GM23338 (cell line): ENCODE results near the gene RIMS4.

Experiments
- CREB1 ChIP-seq: fragments of 250-450 bp; sonication (Bioruptor Pico); IDR thresholded peaks from 2 replicates; pipeline ENCODE4 v1.5.0; 2020; ENCODE audit warnings: low read depth, mild to moderate bottlenecking, moderate library complexity
- ETS1 ChIP-seq: IDR thresholded peaks from 2 replicates; pipeline ENCODE4 v1.6.1; 2016; ENCODE audit warnings: antibody characterized with exemption
- EZH2 ChIP-seq: fragments of 200-600 bp; sonication (generic); IDR thresholded peaks from one replicate; pipeline ENCODE4 v1.8.0; 2017; ENCODE audit warnings: antibody characterized with exemption, mild to moderate bottlenecking, low read depth; ENCODE audit not compliant: unreplicated experiment
- EZH2phosphoT487 ChIP-seq: fragments of 200-600 bp; sonication (generic); IDR thresholded peaks from one replicate; pipeline ENCODE4 v1.8.1; 2018; ENCODE audit warnings: antibody characterized with exemption; ENCODE audit not compliant: unreplicated experiment
- JUNB ChIP-seq: IDR thresholded peaks from one replicate; pipeline ENCODE4 v1.6.1; 2016; ENCODE audit warnings: antibody characterized with exemption; ENCODE audit not compliant: unreplicated experiment
- NANOG ChIP-seq: IDR thresholded peaks from 2 replicates; pipeline ENCODE4 v1.6.1; 2016; ENCODE audit warnings: antibody characterized with exemption, borderline replicate concordance
- POLR2AphosphoS5 ChIP-seq: IDR thresholded peaks from 2 replicates; pipeline ENCODE4 v1.6.1; 2016; ENCODE audit warnings: antibody characterized with exemption, low read depth
- STAT1 ChIP-seq: IDR thresholded peaks from one replicate; pipeline ENCODE4 v1.6.1; 2016; ENCODE audit warnings: antibody characterized with exemption; ENCODE audit not compliant: unreplicated experiment
- ZNF114 ChIP-seq: fragments of 250-450 bp; sonication (Bioruptor Pico); IDR thresholded peaks from 2 replicates; pipeline ENCODE4 v1.5.0; 2020; ENCODE audit warnings: mild to moderate bottlenecking, moderate library complexity
- ZNF331 ChIP-seq: fragments of 250-450 bp; sonication (Bioruptor Pico); IDR thresholded peaks from 2 replicates; pipeline ENCODE4 v1.5.0; 2020; ENCODE audit warnings: low read depth, mild to moderate bottlenecking, moderate library complexity
- TF ChIP-seq, protein P1 (sequence below), 2 experiments: fragments of 200-600 bp in 1 of 2; sonication (generic) in 1 of 2; conservative IDR thresholded peaks; 2 replicates each; pipeline versions ENCODE4 v1.5.1 to v1.6.1; 2016 to 2017; ENCODE audit warnings: antibody characterized with exemption in 2 of 2, low read depth in 2 of 2, mild to moderate bottlenecking in 2 of 2, moderate library complexity in 1 of 2
- TF ChIP-seq, protein P2 (sequence below): IDR thresholded peaks from one replicate; pipeline ENCODE4 v1.6.1; 2018; ENCODE audit warnings: antibody characterized with exemption; ENCODE audit not compliant: unreplicated experiment

DNA sequence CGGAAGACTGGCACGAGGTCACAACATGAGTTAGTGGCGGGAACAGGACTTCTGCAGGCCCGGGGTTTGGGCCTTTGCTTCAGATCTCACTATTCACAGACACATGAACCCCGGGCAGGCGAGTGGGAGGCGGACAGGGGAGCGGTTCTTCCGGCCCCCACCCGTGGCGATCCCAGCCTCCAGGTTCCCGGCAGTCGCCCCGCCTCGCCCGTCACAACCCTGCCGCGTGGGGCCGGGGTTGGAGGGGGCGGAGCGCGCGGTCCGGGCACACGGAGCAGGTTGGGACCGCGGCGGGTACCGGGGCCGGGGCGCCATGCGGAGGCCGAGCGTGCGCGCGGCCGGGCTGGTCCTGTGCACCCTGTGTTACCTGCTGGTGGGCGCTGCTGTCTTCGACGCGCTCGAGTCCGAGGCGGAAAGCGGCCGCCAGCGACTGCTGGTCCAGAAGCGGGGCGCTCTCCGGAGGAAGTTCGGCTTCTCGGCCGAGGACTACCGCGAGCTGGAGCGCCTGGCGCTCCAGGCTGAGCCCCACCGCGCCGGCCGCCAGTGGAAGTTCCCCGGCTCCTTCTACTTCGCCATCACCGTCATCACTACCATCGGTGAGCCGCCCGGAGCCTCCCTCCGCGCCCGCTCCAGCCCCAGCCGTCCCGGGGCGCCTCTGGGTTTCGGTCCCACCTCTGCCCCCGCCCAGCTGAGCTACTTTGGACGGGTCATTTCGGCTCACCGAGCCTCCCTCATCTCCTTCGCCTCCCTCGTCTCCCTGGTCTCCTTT is 64.6 kb downstream of the RIMS4 start, which contains the start of gene KCNK15:
- TF ChIP-seq EZH2 (no peak), POLR2AphosphoS5 (no peak), ZNF331 (CRISPR knock-in tag) (no peak), EZH2phosphoT487 (no peak), CREB1 (CRISPR knock-in tag) (no peak), NANOG (no peak), STAT1 (no peak), ZNF114 (CRISPR knock-in tag) (no peak), ETS1 (no peak), JUNB (no peak)
- TF ChIP-seq, protein P1, sequence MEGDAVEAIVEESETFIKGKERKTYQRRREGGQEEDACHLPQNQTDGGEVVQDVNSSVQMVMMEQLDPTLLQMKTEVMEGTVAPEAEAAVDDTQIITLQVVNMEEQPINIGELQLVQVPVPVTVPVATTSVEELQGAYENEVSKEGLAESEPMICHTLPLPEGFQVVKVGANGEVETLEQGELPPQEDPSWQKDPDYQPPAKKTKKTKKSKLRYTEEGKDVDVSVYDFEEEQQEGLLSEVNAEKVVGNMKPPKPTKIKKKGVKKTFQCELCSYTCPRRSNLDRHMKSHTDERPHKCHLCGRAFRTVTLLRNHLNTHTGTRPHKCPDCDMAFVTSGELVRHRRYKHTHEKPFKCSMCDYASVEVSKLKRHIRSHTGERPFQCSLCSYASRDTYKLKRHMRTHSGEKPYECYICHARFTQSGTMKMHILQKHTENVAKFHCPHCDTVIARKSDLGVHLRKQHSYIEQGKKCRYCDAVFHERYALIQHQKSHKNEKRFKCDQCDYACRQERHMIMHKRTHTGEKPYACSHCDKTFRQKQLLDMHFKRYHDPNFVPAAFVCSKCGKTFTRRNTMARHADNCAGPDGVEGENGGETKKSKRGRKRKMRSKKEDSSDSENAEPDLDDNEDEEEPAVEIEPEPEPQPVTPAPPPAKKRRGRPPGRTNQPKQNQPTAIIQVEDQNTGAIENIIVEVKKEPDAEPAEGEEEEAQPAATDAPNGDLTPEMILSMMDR (conservative IDR thresholded peaks at IDR 0.05; ENCODE audit: low read depth in 2 of 2): no peak
- TF ChIP-seq, protein P2, sequence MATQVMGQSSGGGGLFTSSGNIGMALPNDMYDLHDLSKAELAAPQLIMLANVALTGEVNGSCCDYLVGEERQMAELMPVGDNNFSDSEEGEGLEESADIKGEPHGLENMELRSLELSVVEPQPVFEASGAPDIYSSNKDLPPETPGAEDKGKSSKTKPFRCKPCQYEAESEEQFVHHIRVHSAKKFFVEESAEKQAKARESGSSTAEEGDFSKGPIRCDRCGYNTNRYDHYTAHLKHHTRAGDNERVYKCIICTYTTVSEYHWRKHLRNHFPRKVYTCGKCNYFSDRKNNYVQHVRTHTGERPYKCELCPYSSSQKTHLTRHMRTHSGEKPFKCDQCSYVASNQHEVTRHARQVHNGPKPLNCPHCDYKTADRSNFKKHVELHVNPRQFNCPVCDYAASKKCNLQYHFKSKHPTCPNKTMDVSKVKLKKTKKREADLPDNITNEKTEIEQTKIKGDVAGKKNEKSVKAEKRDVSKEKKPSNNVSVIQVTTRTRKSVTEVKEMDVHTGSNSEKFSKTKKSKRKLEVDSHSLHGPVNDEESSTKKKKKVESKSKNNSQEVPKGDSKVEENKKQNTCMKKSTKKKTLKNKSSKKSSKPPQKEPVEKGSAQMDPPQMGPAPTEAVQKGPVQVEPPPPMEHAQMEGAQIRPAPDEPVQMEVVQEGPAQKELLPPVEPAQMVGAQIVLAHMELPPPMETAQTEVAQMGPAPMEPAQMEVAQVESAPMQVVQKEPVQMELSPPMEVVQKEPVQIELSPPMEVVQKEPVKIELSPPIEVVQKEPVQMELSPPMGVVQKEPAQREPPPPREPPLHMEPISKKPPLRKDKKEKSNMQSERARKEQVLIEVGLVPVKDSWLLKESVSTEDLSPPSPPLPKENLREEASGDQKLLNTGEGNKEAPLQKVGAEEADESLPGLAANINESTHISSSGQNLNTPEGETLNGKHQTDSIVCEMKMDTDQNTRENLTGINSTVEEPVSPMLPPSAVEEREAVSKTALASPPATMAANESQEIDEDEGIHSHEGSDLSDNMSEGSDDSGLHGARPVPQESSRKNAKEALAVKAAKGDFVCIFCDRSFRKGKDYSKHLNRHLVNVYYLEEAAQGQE: no peak
